MM.1S (cell line): Measurements from ENCODE around the gene ACER3.

Experiments
- DNase-seq: peaks from one replicate; pipeline ENCODE4 v3.0.0-alpha.2; 2015
- H2AFZ ChIP-seq: fragments of 300-600 bp; sonication (generic); 2 replicates; pipeline ENCODE4 v1.6.0; 2016; ENCODE audit warnings: antibody characterized with exemption, low read length
- H3F3A ChIP-seq: fragments of 300-600 bp; sonication (generic); 2 replicates; pipeline ENCODE4 v1.6.1; 2016; ENCODE audit warnings: mild to moderate bottlenecking, antibody characterized with exemption, low read length, moderate library complexity, mixed read lengths; ENCODE audit not compliant: insufficient read depth
- H3K27ac ChIP-seq: fragments of 300-600 bp; sonication (generic); 2 replicates; pipeline ENCODE4 v1.5.1; 2016; ENCODE audit warnings: mild to moderate bottlenecking, low read length
- H3K27me3 ChIP-seq: fragments of 300-600 bp; sonication (generic); replicated peaks from 2 replicates; pipeline ENCODE4 v1.6.0; 2016; ENCODE audit warnings: low read length; ENCODE audit not compliant: insufficient read depth
- H3K36me3 ChIP-seq: fragments of 300-600 bp; sonication (generic); replicated peaks from 2 replicates; pipeline ENCODE4 v1.6.1; 2016; ENCODE audit warnings: mild to moderate bottlenecking, low read length, mixed read lengths; ENCODE audit not compliant: insufficient read depth
- H3K4me1 ChIP-seq: fragments of 300-600 bp; sonication (generic); 2 replicates; pipeline ENCODE4 v1.6.1; 2016; ENCODE audit warnings: low read length, mixed read lengths
- H3K4me2 ChIP-seq: fragments of 300-600 bp; sonication (generic); 2 replicates; pipeline ENCODE4 v1.6.0; 2016; ENCODE audit warnings: low read depth, low read length
- H3K4me3 ChIP-seq: fragments of 300-600 bp; sonication (generic); 2 replicates; pipeline ENCODE4 v1.5.1; 2016; ENCODE audit warnings: low read length, mixed read lengths
- H3K79me2 ChIP-seq: fragments of 300-600 bp; sonication (generic); 2 replicates; pipeline ENCODE4 v1.6.1; 2016; ENCODE audit warnings: mixed run types, low read length, mixed read lengths
- H3K9ac ChIP-seq: fragments of 300-600 bp; sonication (generic); 2 replicates; pipeline ENCODE4 v1.6.1; 2016; ENCODE audit warnings: low read length, mixed read lengths
- H3K9me2 ChIP-seq: fragments of 300-600 bp; sonication (generic); replicated peaks from 2 replicates; pipeline ENCODE4 v1.6.1; 2016; ENCODE audit warnings: mild to moderate bottlenecking, low read length, mixed read lengths; ENCODE audit not compliant: insufficient read depth
- H3K9me3 ChIP-seq: fragments of 300-600 bp; sonication (generic); replicated peaks from 2 replicates; pipeline ENCODE4 v1.6.1; 2016; ENCODE audit warnings: mild to moderate bottlenecking, low read length, mixed read lengths; ENCODE audit not compliant: insufficient read depth
- H4K20me1 ChIP-seq: fragments of 300-600 bp; sonication (generic); 2 replicates; pipeline ENCODE4 v1.6.1; 2016; ENCODE audit warnings: mild to moderate bottlenecking, low read length, moderate library complexity, mixed read lengths; ENCODE audit not compliant: insufficient read depth
- CTCF ChIP-seq: fragments of 300-600 bp; sonication (generic); IDR thresholded peaks from 2 replicates; pipeline ENCODE4 v1.5.1; 2016; ENCODE audit warnings: antibody characterized with exemption, low read length, mixed read lengths
- EZH2 ChIP-seq: fragments of 300-600 bp; sonication (generic); optimal IDR thresholded peaks from 2 replicates; pipeline ENCODE3; 2017; ENCODE audit warnings: low read depth, mild to moderate bottlenecking, antibody characterized with exemption, low read length, mixed read lengths
- EZH2phosphoT487 ChIP-seq: fragments of 300-600 bp; sonication (generic); IDR thresholded peaks from 2 replicates; pipeline ENCODE4 v1.6.1; 2018; ENCODE audit warnings: antibody characterized with exemption, low read length

The ACER3 gene

DNA sequence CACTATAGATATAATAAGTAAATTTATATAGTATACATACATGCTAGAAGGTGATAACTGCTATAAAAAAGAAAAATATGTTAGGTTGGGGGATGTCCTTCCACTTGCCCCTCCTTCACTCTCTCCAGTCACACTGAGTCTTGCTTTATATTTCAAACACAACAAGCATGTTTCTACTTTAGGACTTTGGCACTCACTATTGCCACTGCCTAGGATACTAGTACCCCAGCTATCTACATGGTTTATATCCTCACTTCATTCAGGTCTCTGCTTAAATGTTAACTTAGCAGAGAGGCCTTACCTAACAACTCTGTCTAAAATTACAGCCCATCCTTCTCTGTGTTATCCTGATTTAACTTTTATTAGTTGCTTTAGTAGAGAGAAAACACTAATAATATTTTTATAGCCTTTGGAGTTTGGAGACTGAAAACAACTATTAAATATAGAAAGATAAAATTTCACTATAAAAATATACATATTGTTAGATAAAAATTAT, 134.4 kb downstream of the ACER3 start:
- no peak overlapping the region for H3K27ac ChIP-seq

DNA sequence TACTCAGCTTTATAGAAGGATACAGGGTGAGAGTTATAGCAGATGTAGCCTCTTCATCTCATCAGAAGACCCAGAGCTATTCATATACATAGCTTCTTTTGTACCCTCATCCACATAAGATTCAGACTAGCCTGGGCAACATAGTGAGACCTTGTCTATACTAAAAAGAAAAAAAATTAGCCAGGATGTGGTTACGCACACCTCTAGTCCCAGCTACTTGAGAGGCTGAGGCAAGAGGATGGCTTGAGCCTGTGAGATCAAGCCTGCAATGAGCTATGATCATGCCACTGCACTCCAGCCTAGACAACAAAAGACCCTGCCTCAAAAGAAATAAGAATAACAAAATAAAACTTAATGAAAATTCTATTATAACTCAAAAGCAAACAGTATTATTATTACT, 136.8 kb downstream of the ACER3 start:
- Histone ChIP-seq H3K9me3 (no peaks in the 10 kb centered on the region), H3K27ac (no peak overlapping the region), H3K4me3 (no peak overlapping the region), H3K9ac (no peak overlapping the region), H3K36me3 (no peaks in the 10 kb centered on the region), H3K4me2 (no peak overlapping the region), H4K20me1 (no peaks in the 10 kb centered on the region), H3K9me2 (no peaks in the 10 kb centered on the region), H3K27me3 (no peaks in the 10 kb centered on the region), H3K79me2 (no peaks in the 10 kb centered on the region), H3K4me1 (no peaks in the 10 kb centered on the region), H3F3A (no peaks in the 10 kb centered on the region), H2AFZ (no peak overlapping the region)
- no peak for DNase-seq
- TF ChIP-seq CTCF (no peak), EZH2 (no peak), EZH2phosphoT487 (no peak)

More for the DNA sequence above, 134.4 kb downstream of the ACER3 start:
- Histone ChIP-seq H2AFZ (no peak overlapping the region), H3K36me3 (no peaks in the 10 kb centered on the region), H3K9ac (no peak overlapping the region), H3K9me2 (no peaks in the 10 kb centered on the region), H3K79me2 (no peaks in the 10 kb centered on the region), H3K4me3 (no peak overlapping the region), H3K4me2 (no peak overlapping the region), H3F3A (no peaks in the 10 kb centered on the region), H3K4me1 (no peaks in the 10 kb centered on the region), H3K9me3 (no peaks in the 10 kb centered on the region), H4K20me1 (no peaks in the 10 kb centered on the region), H3K27me3 (no peaks in the 10 kb centered on the region)
- no peak for DNase-seq
- TF ChIP-seq CTCF (no peak), EZH2 (no peak), EZH2phosphoT487 (no peak)

GRCh38 chr11:76999597-76999996, 138.9 kb downstream of the ACER3 start:
- H3K36me3 ChIP-seq = no peaks in the 10 kb centered on the region
- H2AFZ ChIP-seq = no peak overlapping the region
- H3K4me1 ChIP-seq = no peaks in the 10 kb centered on the region
- H3K4me3 ChIP-seq = no peak overlapping the region
- no peaks in the 10 kb centered on the region for H3K27me3 ChIP-seq
- no peaks in the 10 kb centered on the region for H4K20me1 ChIP-seq
- TF ChIP-seq EZH2 (no peak), CTCF (no peak), EZH2phosphoT487 (no peak)
- H3K9me3 ChIP-seq = no peaks in the 10 kb centered on the region
- no peak overlapping the region for H3K27ac ChIP-seq
- no peak overlapping the region for H3K9ac ChIP-seq
- no peaks in the 10 kb centered on the region for H3F3A ChIP-seq
- H3K4me2 ChIP-seq = no peak overlapping the region
- DNase-seq = no peak
- H3K79me2 ChIP-seq = no peaks in the 10 kb centered on the region
- no peaks in the 10 kb centered on the region for H3K9me2 ChIP-seq

- H3K4me2 ChIP-seq = no peak overlapping the region
- no peaks in the 10 kb centered on the region for H4K20me1 ChIP-seq
- no peak overlapping the region for H3K27ac ChIP-seq
- no peak overlapping the region for H3K9ac ChIP-seq
- no peaks in the 10 kb centered on the region for H3K9me3 ChIP-seq
- H3K4me3 ChIP-seq = no peak overlapping the region
- TF ChIP-seq CTCF = no peak
- TF ChIP-seq EZH2phosphoT487 = no peak
- no peak for TF ChIP-seq EZH2
- H3K36me3 ChIP-seq = no peaks in the 10 kb centered on the region
- H3K9me2 ChIP-seq = no peaks in the 10 kb centered on the region
- no peaks in the 10 kb centered on the region for H3F3A ChIP-seq
- H2AFZ ChIP-seq = no peak overlapping the region
- H3K27me3 ChIP-seq = no peaks in the 10 kb centered on the region
- H3K4me1 ChIP-seq = no peaks in the 10 kb centered on the region
- no peak for DNase-seq
- H3K79me2 ChIP-seq = no peaks in the 10 kb centered on the region
Measured at GRCh38 chr11:77001613-77002012, 140.9 kb downstream of the ACER3 start.
